OCI-LY7 (cell line): ENCODE measurements around the gene ZNF311.

ENCODE experiments used
- CTCF ChIP-seq: fragments of 200-600 bp; sonication (generic); conservative IDR thresholded peaks from 2 replicates; pipeline ENCODE4 v1.5.1; 2014; ENCODE audit warnings: mild to moderate bottlenecking, antibody characterized with exemption, low read length, moderate library complexity, mixed read lengths
- EZH2phosphoT487 ChIP-seq: fragments of 200-600 bp; sonication (generic); IDR thresholded peaks from 2 replicates; pipeline ENCODE4 v1.6.1; 2018; ENCODE audit warnings: low read depth, borderline replicate concordance, mild to moderate bottlenecking, mixed run types, antibody characterized with exemption, low read length, moderate library complexity, mixed read lengths

- no peak for TF ChIP-seq CTCF
- no peak for TF ChIP-seq EZH2phosphoT487
Measured at GRCh38 chr6:28976677-28977076, 28.4 kb downstream of the ZNF311 start.
